Lower leg skin (tissue), 4 donors: ENCODE measurements around the gene DBX1. TPM values are rescaled to one million over a fixed set of nuclear protein-coding genes. Genes with fewer than 3 reads are reported as not detected.

Experiments used
- DNase-seq, 2 donors: peaks; one replicate each; pipeline ENCODE4 v3.0.0-alpha.2; 2019; ENCODE audit warnings: low spot score in 2 of 2
- H3K4me3 ChIP-seq: fragments of 200-600 bp; sonication (generic); 2 replicates; pipeline ENCODE4 v1.5.1; 2017; ENCODE audit warnings: mild to moderate bottlenecking, low read depth; ENCODE audit not compliant: poor library complexity, severe bottlenecking
- POLR2A ChIP-seq, 2 donors: fragments of 450-650 bp; IDR thresholded peaks; one replicate each; pipeline ENCODE4 v1.6.1; 2016 to 2017; ENCODE audit warnings: antibody characterized with exemption in 2 of 2, mild to moderate bottlenecking in 1 of 2, moderate library complexity in 1 of 2
- WGBS, 2 donors: methylation state at CpG; one replicate each; pipeline ENCODE4 v1.1.5; 2018; 5-methylcytosine and 5-hydroxymethylcytosine counted together
- intact Hi-C: fragments of 100-400 bp; cut with DNase I; formaldehyde crosslinking; loops from one replicate; pipeline ENCODE4 v1.15.0; 2023; ENCODE audit warnings: low total_unique reads
- total RNA-seq, 4 donors: library from RNA; depleted of rRNA; stranded (reverse); fragments of >200 nt; gene quantifications; one replicate each; pipeline ENCODE4 v1.1.0, GENCODE V29; 2016
- TF ChIP-seq, protein P1 (sequence below), 3 donors: fragments of 450-650 bp; IDR thresholded peaks; one replicate each; pipeline ENCODE4 v1.5.1; 2016; ENCODE audit warnings: antibody characterized with exemption in 3 of 3, mild to moderate bottlenecking in 3 of 3, moderate library complexity in 2 of 3

The DBX1 gene
- total RNA-seq, 4 donors from 2014 or later, result not detected

DNA sequence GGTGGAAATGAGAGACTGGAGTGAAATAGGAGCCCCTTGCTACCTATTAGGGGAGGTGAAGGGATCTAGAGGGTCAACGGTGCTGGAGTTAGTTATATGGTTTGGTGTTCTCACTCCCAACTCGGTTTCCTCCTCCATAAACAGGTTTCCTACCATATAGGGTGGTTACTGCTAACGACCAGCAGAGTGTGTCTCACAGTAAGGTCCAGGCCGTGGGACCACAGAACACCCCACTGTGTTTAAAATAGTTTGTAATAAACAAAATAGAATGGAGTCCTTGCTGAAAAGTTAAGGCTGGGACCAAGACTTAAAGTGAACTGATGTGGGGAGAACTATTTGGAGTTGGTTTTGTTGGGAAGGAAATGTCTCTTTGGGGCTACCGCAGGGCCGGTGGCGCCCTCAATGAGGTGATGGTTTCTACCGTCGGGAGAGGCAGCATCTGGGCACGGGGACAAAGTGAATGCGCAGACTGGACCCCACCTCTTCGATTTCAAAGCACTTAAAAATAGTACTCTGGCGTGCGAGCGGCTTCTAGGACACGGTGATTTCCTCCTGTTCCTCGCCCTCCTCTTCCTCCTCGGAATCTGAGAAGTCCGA is 4.5 kb downstream of the DBX1 start:
- TF ChIP-seq, protein P1, sequence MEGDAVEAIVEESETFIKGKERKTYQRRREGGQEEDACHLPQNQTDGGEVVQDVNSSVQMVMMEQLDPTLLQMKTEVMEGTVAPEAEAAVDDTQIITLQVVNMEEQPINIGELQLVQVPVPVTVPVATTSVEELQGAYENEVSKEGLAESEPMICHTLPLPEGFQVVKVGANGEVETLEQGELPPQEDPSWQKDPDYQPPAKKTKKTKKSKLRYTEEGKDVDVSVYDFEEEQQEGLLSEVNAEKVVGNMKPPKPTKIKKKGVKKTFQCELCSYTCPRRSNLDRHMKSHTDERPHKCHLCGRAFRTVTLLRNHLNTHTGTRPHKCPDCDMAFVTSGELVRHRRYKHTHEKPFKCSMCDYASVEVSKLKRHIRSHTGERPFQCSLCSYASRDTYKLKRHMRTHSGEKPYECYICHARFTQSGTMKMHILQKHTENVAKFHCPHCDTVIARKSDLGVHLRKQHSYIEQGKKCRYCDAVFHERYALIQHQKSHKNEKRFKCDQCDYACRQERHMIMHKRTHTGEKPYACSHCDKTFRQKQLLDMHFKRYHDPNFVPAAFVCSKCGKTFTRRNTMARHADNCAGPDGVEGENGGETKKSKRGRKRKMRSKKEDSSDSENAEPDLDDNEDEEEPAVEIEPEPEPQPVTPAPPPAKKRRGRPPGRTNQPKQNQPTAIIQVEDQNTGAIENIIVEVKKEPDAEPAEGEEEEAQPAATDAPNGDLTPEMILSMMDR (IDR thresholded peaks at IDR 0.05), result no peak
- no peak for TF ChIP-seq POLR2A (IDR thresholded peaks at IDR 0.05)
- no peak overlapping the region for H3K4me3 ChIP-seq
- intact Hi-C loops, result no loop called here
- WGBS, 2 donors, result 23 to 37% methylated on average over 19 of the region's 19 CpGs
- no peak for DNase-seq

DNA sequence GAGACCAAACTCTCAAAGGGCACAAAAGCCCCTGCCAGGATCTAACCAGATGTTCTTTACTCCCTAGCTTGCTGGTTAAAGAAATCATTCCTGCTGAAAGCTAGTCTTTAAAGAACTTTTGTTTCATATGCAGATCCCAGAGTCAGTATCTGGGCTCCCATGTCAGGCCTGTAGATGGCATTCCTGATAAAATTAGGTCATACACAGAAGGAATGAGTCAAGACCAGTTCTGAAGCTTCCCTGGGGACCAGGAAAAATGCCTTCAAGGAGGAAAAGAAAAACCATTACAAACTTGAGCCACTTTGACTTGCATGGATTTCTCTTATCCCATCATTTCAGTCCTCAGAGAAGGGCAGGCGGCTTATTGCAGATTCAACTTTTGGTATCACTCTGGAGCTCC is 5.9 kb downstream of the DBX1 start:
- no peak for DNase-seq
- TF ChIP-seq, protein P1 (IDR thresholded peaks at IDR 0.05), result no peak
- no peak for TF ChIP-seq POLR2A (IDR thresholded peaks at IDR 0.05)
- 92 to 93% methylated on average over 1 of the region's 1 CpG for WGBS, 2 donors
- intact Hi-C loops, result no loop called here
- H3K4me3 ChIP-seq, result no peak overlapping the region

DNA sequence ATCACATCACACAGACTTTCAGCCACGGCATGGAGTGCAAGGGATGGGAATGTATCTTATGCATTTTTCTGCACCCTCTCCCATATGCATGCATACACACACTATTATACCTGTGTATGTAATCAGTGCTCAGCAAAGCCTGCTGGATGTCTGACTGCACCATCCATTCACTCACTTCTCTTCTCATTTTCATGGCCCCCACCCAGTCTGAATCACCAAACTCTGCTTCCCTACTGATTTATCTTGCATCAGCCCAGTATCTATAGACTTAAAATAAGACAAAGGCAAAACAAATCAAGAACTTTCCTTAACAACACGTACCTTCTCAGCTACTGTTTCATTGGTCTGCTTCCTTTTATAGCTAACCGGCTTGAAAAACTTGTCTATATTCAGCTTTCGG is 21.6 kb downstream of the DBX1 start:
- WGBS, 2 donors, result 72 to 76% methylated on average over 4 of the region's 4 CpGs
- intact Hi-C loops, result loop anchor here (10.0 kb wide), 1 partner anchor 574 kb away; no protein-coding TSS in a partner anchor
- no peak overlapping the region for H3K4me3 ChIP-seq
- no peak for DNase-seq
- TF ChIP-seq POLR2A (IDR thresholded peaks at IDR 0.05), result no peak
- TF ChIP-seq, protein P1 (IDR thresholded peaks at IDR 0.05), result no peak

DNA sequence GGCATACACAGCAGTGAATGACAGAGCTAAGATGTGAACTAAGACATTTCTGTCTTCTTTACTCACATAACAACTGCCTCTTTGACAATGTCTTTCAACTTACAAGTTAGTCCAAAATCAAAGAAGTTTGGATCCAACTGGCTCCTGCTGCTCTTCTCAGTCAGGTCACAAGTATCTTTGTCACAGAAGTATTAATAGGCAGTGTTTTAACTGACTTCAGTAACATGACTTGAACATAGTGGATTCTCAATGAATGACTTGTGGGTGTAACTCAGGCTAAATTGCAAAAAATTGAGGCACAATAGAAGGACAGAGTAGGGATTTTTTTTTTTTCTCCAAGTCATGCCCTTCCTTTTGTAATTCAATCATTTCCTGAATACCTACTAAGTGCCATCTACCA is 22.6 kb downstream of the DBX1 start:
- intact Hi-C loops, result loop anchor here (10.0 kb wide), 1 partner anchor 573 kb away; no protein-coding TSS in a partner anchor
- TF ChIP-seq, protein P1 (IDR thresholded peaks at IDR 0.05), result no peak
- TF ChIP-seq POLR2A (IDR thresholded peaks at IDR 0.05), result no peak
- H3K4me3 ChIP-seq, result no peak overlapping the region
- DNase-seq, result no peak

DNA sequence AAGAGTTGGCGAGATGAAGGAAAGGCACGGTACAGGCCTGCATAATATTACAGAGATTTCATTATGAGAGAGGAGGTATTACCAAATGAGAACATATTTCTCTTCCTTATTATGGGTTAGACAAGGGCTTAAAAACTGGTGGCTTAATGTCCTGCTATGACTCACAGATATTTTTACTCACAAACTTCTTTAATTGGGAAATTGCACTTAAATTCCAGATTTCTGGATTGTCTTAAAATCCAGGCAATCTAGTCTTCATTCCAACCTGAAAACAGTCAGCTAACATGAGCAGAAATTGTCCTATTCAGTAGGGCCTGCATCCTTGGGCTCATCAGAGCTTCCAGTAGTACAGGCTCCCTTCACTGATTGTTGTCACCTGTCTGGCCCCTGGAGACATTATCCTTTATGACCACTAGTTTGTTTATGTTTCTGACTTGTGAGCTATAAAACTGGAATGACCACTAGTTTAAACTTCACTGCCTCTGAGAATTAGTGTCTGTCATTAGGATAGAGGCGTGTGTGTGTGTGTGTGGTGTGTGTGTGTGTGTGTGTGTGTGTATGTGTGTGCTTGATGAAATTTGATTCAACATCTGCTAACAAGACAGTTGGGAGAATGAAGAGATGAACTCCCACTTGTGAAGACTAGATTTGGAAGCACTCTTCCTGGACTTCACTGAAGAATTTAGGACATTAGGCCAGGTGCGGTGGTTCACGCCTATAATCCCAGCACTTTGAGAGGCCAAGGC is 25.1 kb downstream of the DBX1 start:
- WGBS, 2 donors, result 80 to 91% methylated on average over 5 of the region's 5 CpGs
- TF ChIP-seq POLR2A (IDR thresholded peaks at IDR 0.05), result no peak
- intact Hi-C loops, result loop anchor here (5.0 to 10.0 kb wide), 2 partner anchors 183 to 570 kb away; no protein-coding TSS in a partner anchor
- H3K4me3 ChIP-seq, result no peak overlapping the region
- no peak for DNase-seq

DNA sequence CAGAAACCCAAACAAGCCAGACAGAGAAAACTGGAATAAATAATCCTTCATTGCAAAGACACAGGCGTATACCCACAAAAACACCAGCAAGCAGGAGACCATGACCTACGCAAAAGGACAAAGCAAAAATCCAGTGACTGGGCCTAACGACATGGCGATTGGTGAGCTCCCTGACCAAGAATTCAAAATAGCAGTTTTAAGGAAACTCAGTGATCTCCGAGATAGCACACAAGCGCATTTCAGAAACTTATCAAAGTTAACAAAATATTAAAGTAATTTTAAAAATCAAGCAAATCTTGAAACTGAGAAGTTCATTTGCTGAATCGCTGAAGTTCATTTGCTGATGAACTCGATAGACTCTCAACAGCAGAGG is 27.6 kb downstream of the DBX1 start:
- no peak overlapping the region for H3K4me3 ChIP-seq
- 50 to 53% methylated on average over 8 of the region's 8 CpGs for whole genome bisulfite sequencing, 2 donors
- intact Hi-C loops, result loop anchor here (5.0 to 10.0 kb wide), 2 partner anchors 180 to 568 kb away; no protein-coding TSS in a partner anchor
- TF ChIP-seq POLR2A (IDR thresholded peaks at IDR 0.05), result no peak
- TF ChIP-seq, protein P1 (IDR thresholded peaks at IDR 0.05), result no peak
- DNase-seq, result no peak
